ENCODE results near the gene PTDSS2. TPM values are rescaled to one million over a fixed set of nuclear protein-coding genes. Genes with fewer than 3 reads are reported as not detected.
A peak's percentile ranks its signal among the peaks of the same experiment; 100 is the strongest.
"Not testable (repeated sequence)": the region's sequence is repeated elsewhere in the genome, so short reads cannot be mapped to it uniquely, and the experiment has no call there.

The PTDSS2 gene
- total RNA-seq, 1 donor from 2014 or later, result 33.9 TPM

GRCh38 chr11:409008-409599 is 41.0 kb upstream of the PTDSS2 start:
- Mint-ChIP-seq H3K4me1 (ENCODE audit: low read depth) (peaks cover 7% of the 10 kb centered on the region), H3K36me3 (ENCODE audit: low read depth) (no peaks in the 10 kb centered on the region), H3K9me3 (no peaks in the 10 kb centered on the region), H3K27ac (no peak overlapping the region), H3K4me3 (no peak overlapping the region), H3K27me3 (ENCODE audit: insufficient read depth) (peaks cover 2% of the 10 kb centered on the region)
- intact Hi-C loops (cut with micrococcal nuclease), result no loop called here
- DNase-seq (ENCODE audit: low spot score), result no peak

- intact Hi-C loops (cut with micrococcal nuclease), result no loop called here
- Mint-ChIP-seq H3K36me3 (ENCODE audit: low read depth) (no peaks in the 10 kb centered on the region), H3K9me3 (no peaks in the 10 kb centered on the region), H3K27ac (no peak overlapping the region), H3K4me3 (no peak overlapping the region), H3K4me1 (ENCODE audit: low read depth) (peaks cover 14% of the 10 kb centered on the region), H3K27me3 (ENCODE audit: insufficient read depth) (peaks cover 2% of the 10 kb centered on the region)
- DNase-seq (ENCODE audit: low spot score), result no peak
Measured at GRCh38 chr11:409600-410483, 40.2 kb upstream of the PTDSS2 start.

GRCh38 chr11:410711-411110 is 39.4 kb upstream of the PTDSS2 start:
- H3K27ac Mint-ChIP-seq; H3K9me3 Mint-ChIP-seq; DNase-seq (ENCODE audit: low spot score); H3K4me3 Mint-ChIP-seq; intact Hi-C loops (cut with micrococcal nuclease); H3K27me3 Mint-ChIP-seq (ENCODE audit: insufficient read depth); H3K36me3 Mint-ChIP-seq (ENCODE audit: low read depth): not testable (repeated sequence)
- peaks cover 23% of the 10 kb centered on the region for H3K4me1 Mint-ChIP-seq (ENCODE audit: low read depth)

- H3K36me3 Mint-ChIP-seq (ENCODE audit: low read depth); H3K27me3 Mint-ChIP-seq (ENCODE audit: insufficient read depth); intact Hi-C loops (cut with micrococcal nuclease); H3K4me3 Mint-ChIP-seq; H3K27ac Mint-ChIP-seq; DNase-seq (ENCODE audit: low spot score); H3K9me3 Mint-ChIP-seq: not testable (repeated sequence)
- peaks cover 30% of the 10 kb centered on the region for H3K4me1 Mint-ChIP-seq (ENCODE audit: low read depth)
Measured at GRCh38 chr11:411520-411919, 38.6 kb upstream of the PTDSS2 start.

- H3K36me3 Mint-ChIP-seq (ENCODE audit: low read depth), result no peaks in the 10 kb centered on the region
- no peak for DNase-seq (ENCODE audit: low spot score)
- intact Hi-C loops (cut with micrococcal nuclease), result no loop called here
Measured at GRCh38 chr11:412641-413119, 37.4 kb upstream of the PTDSS2 start.

GRCh38 chr11:413120-414081 is 36.7 kb upstream of the PTDSS2 start:
- Mint-ChIP-seq H3K27ac (no peak overlapping the region), H3K27me3 (ENCODE audit: insufficient read depth) (no peaks in the 10 kb centered on the region), H3K9me3 (no peaks in the 10 kb centered on the region), H3K36me3 (ENCODE audit: low read depth) (peaks cover under 1% of the 10 kb centered on the region), H3K4me3 (peak overlapping the region; percentile 76), H3K4me1 (ENCODE audit: low read depth) (peaks cover 30% of the 10 kb centered on the region)
- intact Hi-C loops (cut with micrococcal nuclease), result no loop called here
- no peak for DNase-seq (ENCODE audit: low spot score)

More at GRCh38 chr11:412641-413119, 37.4 kb upstream of the PTDSS2 start:
- peaks cover 30% of the 10 kb centered on the region for H3K4me1 Mint-ChIP-seq (ENCODE audit: low read depth)
- no peaks in the 10 kb centered on the region for H3K9me3 Mint-ChIP-seq
- H3K27ac Mint-ChIP-seq, result no peak overlapping the region
- no peak overlapping the region for H3K4me3 Mint-ChIP-seq
- no peaks in the 10 kb centered on the region for H3K27me3 Mint-ChIP-seq (ENCODE audit: insufficient read depth)

- Mint-ChIP-seq H3K27me3 (ENCODE audit: insufficient read depth) (no peaks in the 10 kb centered on the region), H3K27ac (peak overlapping the region; percentile 79), H3K4me1 (ENCODE audit: low read depth) (peaks cover 30% of the 10 kb centered on the region), H3K36me3 (ENCODE audit: low read depth) (peaks cover 5% of the 10 kb centered on the region), H3K4me3 (peak overlapping the region; percentile 97), H3K9me3 (no peaks in the 10 kb centered on the region)
- no peak for DNase-seq (ENCODE audit: low spot score)
- intact Hi-C loops (cut with micrococcal nuclease), result no loop called here
Measured at GRCh38 chr11:414318-414857, 35.7 kb upstream of the PTDSS2 start.

GRCh38 chr11:415640-416041 is 34.4 kb upstream of the PTDSS2 start:
- Mint-ChIP-seq H3K4me3 (peak overlapping the region; percentile 97), H3K9me3 (no peaks in the 10 kb centered on the region), H3K27ac (peak overlapping the region; percentile 79), H3K36me3 (ENCODE audit: low read depth) (peaks cover 5% of the 10 kb centered on the region), H3K27me3 (ENCODE audit: insufficient read depth) (no peaks in the 10 kb centered on the region), H3K4me1 (ENCODE audit: low read depth) (peaks cover 30% of the 10 kb centered on the region)
- intact Hi-C loops (cut with micrococcal nuclease), result loop anchor here (1.0 to 5.0 kb wide), 5 partner anchors 8 to 179 kb away; partner anchors contain the start of genes IFITM1, PSMD13, RNH1 and SIRT3
- no peak for DNase-seq (ENCODE audit: low spot score)

- DNase-seq (ENCODE audit: low spot score), result no peak
Measured at GRCh38 chr11:416051-416756, 33.9 kb upstream of the PTDSS2 start.

GRCh38 chr11:416757-417621 is 33.1 kb upstream of the PTDSS2 start:
- peak overlapping the region; percentile 65 for H3K4me3 Mint-ChIP-seq
- peak; percentile 48 for DNase-seq (ENCODE audit: low spot score)
- H3K27ac Mint-ChIP-seq, result peak overlapping the region; percentile 44
- peaks cover 5% of the 10 kb centered on the region for H3K36me3 Mint-ChIP-seq (ENCODE audit: low read depth)
- H3K9me3 Mint-ChIP-seq, result no peaks in the 10 kb centered on the region
- H3K27me3 Mint-ChIP-seq (ENCODE audit: insufficient read depth), result no peaks in the 10 kb centered on the region
- intact Hi-C loops (cut with micrococcal nuclease), result loop anchor here (2.0 to 5.0 kb wide), 2 partner anchors 105 to 180 kb away; partner anchors contain the start of genes IFITM1, PSMD13 and SIRT3
- peaks cover 30% of the 10 kb centered on the region for H3K4me1 Mint-ChIP-seq (ENCODE audit: low read depth)

More at GRCh38 chr11:416051-416756, 33.9 kb upstream of the PTDSS2 start:
- H3K4me3 Mint-ChIP-seq, result peak overlapping the region; percentile 97
- no peaks in the 10 kb centered on the region for H3K9me3 Mint-ChIP-seq
- peaks cover 30% of the 10 kb centered on the region for H3K4me1 Mint-ChIP-seq (ENCODE audit: low read depth)
- peak overlapping the region; percentile 79 for H3K27ac Mint-ChIP-seq
- intact Hi-C loops (cut with micrococcal nuclease), result loop anchor here (2.0 to 5.0 kb wide), 2 partner anchors 104 to 179 kb away; partner anchors contain the start of genes IFITM1, PSMD13 and SIRT3
- peaks cover 5% of the 10 kb centered on the region for H3K36me3 Mint-ChIP-seq (ENCODE audit: low read depth)
- H3K27me3 Mint-ChIP-seq (ENCODE audit: insufficient read depth), result no peaks in the 10 kb centered on the region
